Erythroblast (primary cell): ENCODE measurements around the gene CHMP4B.

ENCODE experiments used
- GATA1 ChIP-seq: IDR thresholded peaks from 2 replicates; pipeline ENCODE4 v1.6.1; 2011; ENCODE audit warnings: low read depth, mild to moderate bottlenecking, control low read depth, low read length, moderate library complexity
- POLR2A ChIP-seq: IDR thresholded peaks from 2 replicates; pipeline ENCODE4 v1.6.1; 2011; ENCODE audit warnings: mild to moderate bottlenecking, low read length

- TF ChIP-seq POLR2A (no peak), GATA1 (no peak)
These were observed 85.4 kb downstream of the CHMP4B start for GRCh38 chr20:33896509-33896908.
